ENCODE data around the gene PLGRKT.

DNA sequence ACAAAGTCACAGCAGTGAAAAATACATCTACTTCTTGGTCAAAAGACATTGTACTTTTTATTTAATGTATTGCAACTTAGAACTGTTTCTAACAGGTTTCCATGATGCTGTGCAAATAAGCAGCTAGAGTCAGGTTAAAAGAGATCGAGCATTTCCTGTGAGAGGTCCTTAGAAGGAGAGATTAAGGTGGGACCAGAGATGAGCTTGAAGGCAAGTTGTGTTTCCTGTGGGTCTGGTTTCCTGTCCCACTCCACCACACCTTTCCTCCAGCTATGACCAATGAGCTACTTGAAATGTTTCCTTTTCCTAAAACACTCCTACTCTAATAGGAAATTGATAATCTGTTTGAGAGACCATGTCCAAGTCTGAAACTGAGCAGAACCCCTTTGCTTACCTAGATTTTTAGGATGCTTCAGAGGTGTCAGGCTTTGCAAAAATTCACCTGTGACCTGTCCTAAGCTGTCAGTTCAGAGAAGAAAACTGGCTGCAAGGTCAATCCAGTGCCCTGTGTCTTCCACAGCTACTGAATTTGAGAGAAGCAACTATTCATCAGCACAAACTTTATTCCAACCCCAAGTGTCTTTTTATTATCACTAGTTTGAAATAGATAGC is 85.0 kb downstream of the PLGRKT start:
- TF ChIP-seq, protein P1, sequence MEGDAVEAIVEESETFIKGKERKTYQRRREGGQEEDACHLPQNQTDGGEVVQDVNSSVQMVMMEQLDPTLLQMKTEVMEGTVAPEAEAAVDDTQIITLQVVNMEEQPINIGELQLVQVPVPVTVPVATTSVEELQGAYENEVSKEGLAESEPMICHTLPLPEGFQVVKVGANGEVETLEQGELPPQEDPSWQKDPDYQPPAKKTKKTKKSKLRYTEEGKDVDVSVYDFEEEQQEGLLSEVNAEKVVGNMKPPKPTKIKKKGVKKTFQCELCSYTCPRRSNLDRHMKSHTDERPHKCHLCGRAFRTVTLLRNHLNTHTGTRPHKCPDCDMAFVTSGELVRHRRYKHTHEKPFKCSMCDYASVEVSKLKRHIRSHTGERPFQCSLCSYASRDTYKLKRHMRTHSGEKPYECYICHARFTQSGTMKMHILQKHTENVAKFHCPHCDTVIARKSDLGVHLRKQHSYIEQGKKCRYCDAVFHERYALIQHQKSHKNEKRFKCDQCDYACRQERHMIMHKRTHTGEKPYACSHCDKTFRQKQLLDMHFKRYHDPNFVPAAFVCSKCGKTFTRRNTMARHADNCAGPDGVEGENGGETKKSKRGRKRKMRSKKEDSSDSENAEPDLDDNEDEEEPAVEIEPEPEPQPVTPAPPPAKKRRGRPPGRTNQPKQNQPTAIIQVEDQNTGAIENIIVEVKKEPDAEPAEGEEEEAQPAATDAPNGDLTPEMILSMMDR (IDR thresholded peaks at IDR 0.05) = no peak
- TF ChIP-seq, protein P2, sequence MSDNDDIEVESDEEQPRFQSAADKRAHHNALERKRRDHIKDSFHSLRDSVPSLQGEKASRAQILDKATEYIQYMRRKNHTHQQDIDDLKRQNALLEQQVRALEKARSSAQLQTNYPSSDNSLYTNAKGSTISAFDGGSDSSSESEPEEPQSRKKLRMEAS (CRISPR knock-in tag; IDR thresholded peaks at IDR 0.05) = no peak
- TF ChIP-seq ESRRA (CRISPR knock-in tag; IDR thresholded peaks at IDR 0.05; ENCODE audit: borderline replicate concordance) = no peak
